Osteoblast (primary cell): ENCODE results near the gene SLC6A4. TPM values are rescaled to one million over a fixed set of nuclear protein-coding genes. Genes with fewer than 3 reads are reported as not detected.

Source experiments
- DNase-seq: peaks from one replicate; pipeline ENCODE4 v3.0.0; 2011; ENCODE audit warnings: low spot score, mixed read lengths; ENCODE audit not compliant: insufficient read length; ENCODE audit errors: missing footprints
- H2AFZ ChIP-seq: 2 replicates; pipeline ENCODE4 v1.6.0; 2011; ENCODE audit warnings: mild to moderate bottlenecking, low read length
- H3K27ac ChIP-seq: 2 replicates; pipeline ENCODE4 v1.5.1; 2011; ENCODE audit warnings: mild to moderate bottlenecking, low read depth, low read length, moderate library complexity
- H3K27me3 ChIP-seq: 2 replicates; pipeline ENCODE4 v1.6.0; 2012; ENCODE audit warnings: mild to moderate bottlenecking, control low read depth, inconsistent platforms, low read length, moderate library complexity; ENCODE audit not compliant: insufficient read depth
- H3K36me3 ChIP-seq: 2 replicates; pipeline ENCODE4 v1.5.1; 2011; ENCODE audit warnings: mild to moderate bottlenecking, low read length, control low read depth, moderate library complexity; ENCODE audit not compliant: insufficient read depth
- H3K4me1 ChIP-seq: 2 replicates; pipeline ENCODE4 v1.5.1; 2011; ENCODE audit warnings: mild to moderate bottlenecking, low read length, control low read depth, moderate library complexity; ENCODE audit not compliant: insufficient read depth
- H3K4me2 ChIP-seq: 2 replicates; pipeline ENCODE4 v1.6.0; 2011; ENCODE audit warnings: mild to moderate bottlenecking, low read length; ENCODE audit not compliant: insufficient read depth
- H3K4me3 ChIP-seq: fragments of 200-600 bp; sonication (generic); 3 replicates; pipeline ENCODE4 v1.5.1; 2012; ENCODE audit warnings: mild to moderate bottlenecking, low read length, inconsistent platforms; ENCODE audit not compliant: insufficient read depth
- H3K79me2 ChIP-seq: 2 replicates; pipeline ENCODE4 v1.6.0; 2012; ENCODE audit warnings: mild to moderate bottlenecking, low read length, control low read depth, inconsistent platforms; ENCODE audit not compliant: insufficient read depth
- H3K9me3 ChIP-seq: 2 replicates; pipeline ENCODE4 v1.5.1; 2011; ENCODE audit warnings: low read depth, low read length, control low read depth
- H4K20me1 ChIP-seq: 2 replicates; pipeline ENCODE4 v1.6.0; 2012; ENCODE audit warnings: mild to moderate bottlenecking, low read length, control low read depth; ENCODE audit not compliant: insufficient read depth
- total RNA-seq: library from RNA; depleted of rRNA; stranded (reverse); fragments of >200 nt; gene quantifications from 2 replicates; pipeline ENCODE4 v1.2.3, GENCODE V29; 2012
- TF ChIP-seq, protein P1 (sequence below): IDR thresholded peaks from 2 replicates; pipeline ENCODE4 v1.5.1; 2011; ENCODE audit warnings: mild to moderate bottlenecking, low read depth, low read length, moderate library complexity; ENCODE audit errors: extremely low read depth

The SLC6A4 gene
- total RNA-seq = 0.36 TPM in 1 of 2 replicates, not detected in the other

DNA sequence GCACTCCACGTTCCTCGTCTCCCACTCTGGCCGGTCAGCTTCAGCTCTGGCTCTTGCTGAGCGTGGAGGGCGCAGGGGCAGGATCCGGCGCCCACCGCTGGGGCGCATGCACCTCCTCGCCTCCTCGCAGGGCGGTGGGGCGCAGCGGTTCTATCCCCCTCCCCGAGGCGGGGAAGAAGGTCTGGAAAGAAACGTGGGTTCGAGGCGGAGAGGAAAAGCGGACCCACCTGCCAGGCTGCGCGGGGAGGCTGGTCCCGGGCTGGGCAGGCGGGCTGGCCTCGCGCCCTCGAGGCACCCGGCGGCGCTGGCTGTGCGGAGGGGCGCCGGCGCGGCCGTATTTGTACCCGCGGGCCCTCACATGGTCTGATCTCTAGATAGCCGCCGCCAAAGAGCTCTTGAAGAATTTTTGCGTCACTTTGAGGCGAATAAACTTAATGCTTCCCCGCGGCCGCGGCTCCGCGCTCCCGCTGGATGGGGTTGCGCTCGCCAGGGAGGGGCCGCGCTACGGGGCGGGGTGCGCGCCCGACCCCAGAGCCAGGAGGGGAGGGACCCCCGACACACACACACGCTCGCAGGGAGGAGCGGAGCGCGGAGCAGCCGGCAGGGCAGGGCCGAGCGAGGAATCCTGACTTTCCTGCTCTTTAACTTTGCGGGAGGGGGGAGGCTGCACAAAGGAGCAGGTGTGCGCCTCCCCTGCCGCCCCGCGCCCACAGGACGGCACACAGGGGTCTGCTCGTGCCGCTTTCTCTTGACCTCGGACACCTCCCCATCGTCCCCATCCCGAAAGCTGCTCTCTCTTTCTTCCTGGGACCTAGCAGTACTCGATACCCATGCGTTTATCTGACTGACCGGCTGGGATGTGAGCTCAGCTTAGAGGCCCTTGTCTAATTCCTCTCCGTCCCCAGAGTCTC, at the start of gene SLC6A4:
Gene SLC6A4, minus strand, starts transcription at position 312 of the 911 bp plus-strand sequence. CDS start 13,739 bp downstream, outside the sequence.
- peaks cover 19% of the 10 kb centered on the region for H3K4me1 ChIP-seq
- peak within 1 kb of the TSS; percentile 83 for H3K4me2 ChIP-seq
- peaks cover 70% of the 10 kb centered on the region for H3K27me3 ChIP-seq
- H3K27ac ChIP-seq = no peak within 1 kb of the TSS
- H3K36me3 ChIP-seq = no peaks in the 10 kb centered on the region
- H3K9me3 ChIP-seq = no peaks in the 10 kb centered on the region
- TF ChIP-seq, protein P1, sequence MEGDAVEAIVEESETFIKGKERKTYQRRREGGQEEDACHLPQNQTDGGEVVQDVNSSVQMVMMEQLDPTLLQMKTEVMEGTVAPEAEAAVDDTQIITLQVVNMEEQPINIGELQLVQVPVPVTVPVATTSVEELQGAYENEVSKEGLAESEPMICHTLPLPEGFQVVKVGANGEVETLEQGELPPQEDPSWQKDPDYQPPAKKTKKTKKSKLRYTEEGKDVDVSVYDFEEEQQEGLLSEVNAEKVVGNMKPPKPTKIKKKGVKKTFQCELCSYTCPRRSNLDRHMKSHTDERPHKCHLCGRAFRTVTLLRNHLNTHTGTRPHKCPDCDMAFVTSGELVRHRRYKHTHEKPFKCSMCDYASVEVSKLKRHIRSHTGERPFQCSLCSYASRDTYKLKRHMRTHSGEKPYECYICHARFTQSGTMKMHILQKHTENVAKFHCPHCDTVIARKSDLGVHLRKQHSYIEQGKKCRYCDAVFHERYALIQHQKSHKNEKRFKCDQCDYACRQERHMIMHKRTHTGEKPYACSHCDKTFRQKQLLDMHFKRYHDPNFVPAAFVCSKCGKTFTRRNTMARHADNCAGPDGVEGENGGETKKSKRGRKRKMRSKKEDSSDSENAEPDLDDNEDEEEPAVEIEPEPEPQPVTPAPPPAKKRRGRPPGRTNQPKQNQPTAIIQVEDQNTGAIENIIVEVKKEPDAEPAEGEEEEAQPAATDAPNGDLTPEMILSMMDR = no peak
- peak; percentile 90 for DNase-seq
- no peaks in the 10 kb centered on the region for H3K79me2 ChIP-seq
- H4K20me1 ChIP-seq = no peaks in the 10 kb centered on the region
- H2AFZ ChIP-seq = peak within 1 kb of the TSS; percentile 78
- peak within 1 kb of the TSS; percentile 68 for H3K4me3 ChIP-seq

DNA sequence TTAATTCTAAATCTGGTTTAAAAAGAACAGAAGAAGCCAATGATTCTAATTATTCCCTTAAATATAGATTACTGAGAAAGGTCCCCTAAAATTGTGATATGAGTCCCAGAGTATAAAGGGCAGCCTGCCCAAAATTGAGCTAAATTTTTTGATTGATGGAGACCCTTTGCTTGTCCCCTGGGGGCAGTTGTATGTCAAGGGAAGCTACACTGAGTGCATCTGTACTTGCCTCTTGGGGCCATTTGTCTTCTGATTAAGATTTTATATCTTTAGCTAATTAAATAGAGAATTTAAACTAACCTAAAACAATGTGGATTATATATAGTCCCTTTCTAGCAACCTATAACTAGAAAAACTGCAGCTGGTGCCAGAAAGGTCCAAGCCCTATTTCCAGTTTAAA, 43.7 kb upstream of the SLC6A4 start:
- no peak overlapping the region for H3K4me3 ChIP-seq
- no peak for DNase-seq
- H3K4me2 ChIP-seq = no peak overlapping the region
- H4K20me1 ChIP-seq = no peaks in the 10 kb centered on the region
- no peaks in the 10 kb centered on the region for H3K79me2 ChIP-seq
- H3K4me1 ChIP-seq = peaks cover 5% of the 10 kb centered on the region
- no peak overlapping the region for H3K27ac ChIP-seq
- H3K36me3 ChIP-seq = peaks cover 46% of the 10 kb centered on the region
- no peak overlapping the region for H2AFZ ChIP-seq
- no peaks in the 10 kb centered on the region for H3K9me3 ChIP-seq
- no peaks in the 10 kb centered on the region for H3K27me3 ChIP-seq
- TF ChIP-seq, protein P1 = no peak

DNA sequence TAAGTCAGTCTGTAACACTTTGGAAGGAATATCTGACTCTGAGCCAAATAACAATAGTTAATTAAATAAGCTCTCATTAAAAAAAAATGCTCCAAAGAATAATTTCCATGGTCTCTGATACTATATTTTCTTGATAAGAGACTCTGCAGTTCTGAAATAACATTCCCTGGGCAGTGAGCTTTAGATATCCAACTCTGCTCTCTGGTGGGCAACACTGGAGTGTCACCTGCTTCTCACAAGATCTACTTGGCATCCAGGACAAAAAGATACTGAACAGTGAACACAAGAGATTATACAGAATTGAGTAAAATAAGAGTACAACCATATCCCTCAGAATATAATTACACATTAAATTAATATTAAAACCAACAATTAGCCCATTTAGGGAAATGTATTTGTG, 42.5 kb upstream of the SLC6A4 start:
- Histone ChIP-seq H3K27ac (no peak overlapping the region), H4K20me1 (no peaks in the 10 kb centered on the region), H3K4me3 (no peak overlapping the region), H2AFZ (no peak overlapping the region), H3K4me1 (peaks cover 9% of the 10 kb centered on the region), H3K9me3 (no peaks in the 10 kb centered on the region), H3K27me3 (no peaks in the 10 kb centered on the region), H3K79me2 (no peaks in the 10 kb centered on the region), H3K36me3 (peaks cover 49% of the 10 kb centered on the region), H3K4me2 (no peak overlapping the region)
- TF ChIP-seq, protein P1 = peak; percentile 69
- DNase-seq = no peak

DNA sequence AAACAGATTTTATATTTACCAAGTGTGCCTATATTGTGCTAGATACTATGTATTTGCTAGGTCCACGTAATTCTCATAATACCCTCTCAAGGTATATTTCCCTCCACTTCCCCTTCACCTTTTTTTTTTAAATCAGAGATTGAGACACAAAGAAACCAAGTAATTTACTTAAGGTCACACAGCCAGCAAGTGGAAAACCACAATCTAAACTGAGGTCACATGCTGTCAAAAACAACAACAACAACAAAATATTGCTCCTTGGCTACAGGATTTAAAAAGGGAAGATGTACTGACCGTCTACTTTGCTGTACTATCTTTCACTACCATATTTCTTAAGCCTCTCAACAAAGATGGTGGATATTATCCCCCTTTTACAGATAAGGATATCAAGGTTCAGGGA, 40.4 kb upstream of the SLC6A4 start:
- Histone ChIP-seq H3K36me3 (peaks cover 45% of the 10 kb centered on the region), H3K4me3 (no peak overlapping the region), H3K9me3 (no peaks in the 10 kb centered on the region), H4K20me1 (no peaks in the 10 kb centered on the region), H2AFZ (no peak overlapping the region), H3K79me2 (no peaks in the 10 kb centered on the region), H3K4me1 (peaks cover 16% of the 10 kb centered on the region), H3K27ac (no peak overlapping the region), H3K4me2 (no peak overlapping the region), H3K27me3 (no peaks in the 10 kb centered on the region)
- TF ChIP-seq, protein P1 = no peak
- DNase-seq = no peak
